Right renal cortex interstitium (tissue), 3 donors: ENCODE data around the gene STX3. TPM values are rescaled to one million over a fixed set of nuclear protein-coding genes. Genes with fewer than 3 reads are reported as not detected.
"Not testable (repeated sequence)": the region's sequence is repeated elsewhere in the genome, so short reads cannot be mapped to it uniquely, and the experiment has no call there.

Experiments
- DNase-seq, 3 donors: peaks; one replicate each; pipeline ENCODE4 v3.0.0-alpha.2; 2013; ENCODE audit warnings: low read depth in 3 of 3, low spot score in 2 of 3
- polyA plus RNA-seq, 3 donors: library from polyadenylated mRNA; unstranded; fragments of 120-200 nt; gene quantifications; one replicate each; pipeline ENCODE4 v1.2.1, GENCODE V29; 2013; ENCODE audit not compliant: insufficient read length in 3 of 3

Gene STX3
- polyA plus RNA-seq, 3 donors = 49.0 to 55.2 (median 52.6) TPM

DNA sequence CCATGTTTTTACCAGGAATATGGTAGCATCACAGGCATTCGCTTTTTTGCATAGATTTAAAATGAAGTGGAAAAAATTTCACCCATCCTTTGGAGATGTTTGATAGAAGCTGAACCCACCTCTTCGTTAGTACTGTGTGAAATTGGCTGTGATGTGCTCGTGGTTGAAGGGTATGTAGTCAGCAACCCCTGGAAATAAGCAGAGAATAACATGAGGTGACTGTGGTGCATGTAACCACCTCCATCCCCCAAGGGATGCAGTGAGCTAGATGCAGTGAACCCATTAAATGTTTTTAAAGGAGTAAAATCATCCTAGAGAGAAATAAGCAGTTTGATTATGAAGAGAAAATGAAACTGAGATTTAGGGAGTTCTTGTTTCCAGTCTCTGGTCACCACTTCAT, 74.2 kb downstream of the STX3 start:
- no peak for DNase-seq

DNA sequence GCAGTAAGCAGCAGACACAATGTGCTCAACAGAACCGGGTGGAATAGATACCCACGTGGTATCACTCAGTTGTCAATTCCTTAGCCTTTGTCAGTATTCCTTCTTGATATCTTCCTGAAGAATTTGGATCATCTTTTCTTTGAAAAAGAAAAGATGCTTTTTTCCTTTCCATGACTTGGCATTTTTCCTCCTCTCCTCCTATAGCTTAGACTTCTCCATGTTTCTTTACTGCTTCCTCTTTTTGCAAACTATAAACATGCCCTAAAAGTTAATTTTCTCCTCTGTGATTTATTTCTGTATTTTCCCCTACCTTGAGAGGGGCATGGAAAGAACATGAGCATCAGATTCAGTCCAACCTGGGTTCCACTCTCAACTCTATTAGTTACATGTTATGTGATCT, 78.4 kb downstream of the STX3 start:
- DNase-seq = no peak

DNA sequence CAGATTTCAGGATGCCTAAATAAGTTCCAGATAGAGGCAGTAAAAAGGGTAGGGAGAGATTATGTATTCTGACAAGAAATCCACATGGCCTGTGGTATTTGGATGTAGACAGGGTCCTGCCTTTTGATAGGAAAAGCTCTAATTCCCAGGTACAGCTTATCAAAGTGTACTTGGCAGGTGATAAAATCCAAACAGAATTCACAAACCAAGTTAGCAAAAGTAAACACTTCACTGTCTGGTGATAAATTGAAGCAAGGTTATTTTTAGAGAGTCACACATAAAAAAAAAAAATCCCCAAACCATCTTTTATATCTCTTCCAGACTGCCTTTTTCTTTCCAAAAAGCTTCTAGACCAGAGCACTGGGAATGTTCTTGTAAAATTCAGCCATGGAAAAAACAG, 84.4 kb downstream of the STX3 start:
- no peak for DNase-seq

DNA sequence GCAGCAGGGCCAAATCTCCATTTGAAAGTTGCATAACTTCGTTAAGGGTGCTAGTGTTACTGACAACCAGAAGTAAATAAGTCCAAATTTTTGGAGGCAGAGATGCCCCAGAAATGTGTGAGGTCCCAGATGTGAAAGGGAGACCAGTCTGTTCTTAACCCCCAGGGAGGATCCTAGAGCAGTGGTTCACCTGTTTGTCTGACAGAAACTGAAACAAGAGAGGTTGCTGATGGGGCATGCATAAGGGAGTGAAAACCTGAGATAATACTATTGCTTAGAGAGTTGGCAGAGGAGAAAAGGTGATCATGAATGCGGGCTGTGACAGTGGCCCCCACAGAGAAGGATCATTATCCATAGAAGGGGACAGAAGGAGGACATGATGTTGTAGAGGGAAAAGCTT, 86.3 kb downstream of the STX3 start:
- no peak for DNase-seq

DNA sequence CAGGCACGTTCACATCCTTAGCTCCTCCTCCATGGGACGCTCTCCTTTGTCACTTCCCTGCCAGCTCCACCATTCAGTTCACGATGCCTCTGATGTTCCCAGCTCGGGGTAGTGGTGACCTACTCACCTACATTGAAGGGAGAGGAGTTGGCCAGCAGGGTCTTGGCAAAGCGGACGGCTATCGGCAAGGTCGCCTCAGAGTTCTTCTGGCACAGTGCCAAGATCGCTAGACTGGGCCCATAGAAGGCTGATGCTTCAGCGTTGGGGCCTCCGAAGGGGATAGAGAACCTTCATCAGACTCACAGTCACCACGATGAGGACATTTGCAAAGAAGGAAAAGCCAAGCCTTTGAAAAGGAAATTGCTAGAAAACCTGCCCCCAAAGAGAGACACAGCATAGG, 87.1 kb downstream of the STX3 start:
- no peak for DNase-seq

DNA sequence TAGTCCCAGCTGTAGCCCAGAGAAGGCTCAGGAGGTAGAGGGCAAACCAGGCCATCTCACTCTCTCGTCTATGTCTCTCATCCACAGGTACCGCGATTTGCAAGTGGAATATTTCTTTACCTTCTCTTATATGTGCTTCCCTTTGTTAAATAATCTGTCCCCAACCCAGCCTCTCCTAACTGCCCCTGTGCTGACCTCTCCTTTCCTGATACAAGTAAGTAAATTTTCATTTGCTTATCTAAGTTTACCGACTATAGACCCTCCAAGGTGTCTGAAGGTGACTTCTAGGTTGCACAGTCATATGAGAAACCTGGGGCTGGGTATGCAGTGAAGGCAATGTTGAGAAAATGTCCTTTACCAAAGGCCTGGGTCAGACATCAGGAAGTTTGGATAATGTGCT, 90.2 kb downstream of the STX3 start, which contains the start of gene CBLIF:
TSS of gene CBLIF (minus strand) at position 101 of the 400 bp plus-strand sequence. CDS start at position 55, 46 bp downstream.
- DNase-seq = no peak

DNA sequence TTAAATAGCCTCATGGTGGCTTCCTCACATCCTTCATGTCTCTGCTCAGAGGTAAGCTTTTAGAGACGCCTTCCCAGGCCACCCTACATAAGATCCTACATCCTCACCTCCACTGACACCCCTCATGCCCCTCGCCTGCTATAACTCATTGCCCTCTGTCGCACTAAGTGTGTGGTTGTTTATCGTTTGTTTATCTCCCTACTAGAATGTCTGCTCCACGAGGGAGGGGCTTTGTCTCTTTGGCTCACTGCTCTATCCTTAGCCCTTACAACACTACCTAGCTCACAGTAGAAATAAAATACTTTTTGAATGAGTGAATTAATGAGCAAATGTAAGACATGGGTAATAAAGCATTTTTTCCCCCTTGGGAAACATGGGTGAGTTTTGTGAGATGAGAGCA, 91.4 kb downstream of the STX3 start:
- DNase-seq = no peak

DNA sequence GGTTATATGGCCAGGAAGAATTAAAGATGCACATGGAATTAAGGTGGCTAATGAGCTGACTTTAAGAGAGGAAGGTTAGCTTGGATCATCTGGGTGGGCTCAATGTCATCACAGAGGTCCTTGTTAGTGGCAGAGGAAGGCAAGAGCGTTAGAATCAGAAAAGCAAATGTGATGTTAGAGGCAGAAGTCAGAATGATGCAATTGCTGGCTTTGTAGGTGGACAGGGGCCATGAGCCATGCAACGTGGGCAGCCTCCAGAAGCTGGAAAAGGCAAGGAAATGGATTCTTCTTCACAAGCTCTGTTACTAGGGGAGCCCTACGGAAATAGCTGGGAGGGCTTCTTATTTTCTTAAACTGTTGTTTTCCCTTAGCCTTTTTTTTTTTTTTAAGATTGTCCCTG, 92.5 kb downstream of the STX3 start:
- no peak for DNase-seq

DNA sequence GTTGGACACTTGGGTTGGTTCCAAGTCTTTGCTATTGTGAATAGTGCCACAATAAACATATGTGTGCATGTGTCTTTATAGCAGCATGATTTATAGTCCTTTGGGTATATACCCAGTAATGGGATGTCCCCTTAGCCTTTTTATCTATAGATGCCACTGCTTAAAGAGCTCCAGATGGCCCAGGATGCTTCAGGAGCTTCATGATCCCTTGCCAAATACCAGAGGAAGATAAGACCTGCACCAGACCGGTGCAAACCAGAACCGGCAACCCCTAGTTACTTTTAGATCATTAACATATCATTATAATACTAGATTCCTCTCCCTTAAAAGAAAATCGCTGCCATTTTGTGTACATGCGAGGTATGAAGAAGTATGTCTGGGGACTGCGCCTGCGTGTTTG, 93.3 kb downstream of the STX3 start:
- DNase-seq = not testable (repeated sequence)

DNA sequence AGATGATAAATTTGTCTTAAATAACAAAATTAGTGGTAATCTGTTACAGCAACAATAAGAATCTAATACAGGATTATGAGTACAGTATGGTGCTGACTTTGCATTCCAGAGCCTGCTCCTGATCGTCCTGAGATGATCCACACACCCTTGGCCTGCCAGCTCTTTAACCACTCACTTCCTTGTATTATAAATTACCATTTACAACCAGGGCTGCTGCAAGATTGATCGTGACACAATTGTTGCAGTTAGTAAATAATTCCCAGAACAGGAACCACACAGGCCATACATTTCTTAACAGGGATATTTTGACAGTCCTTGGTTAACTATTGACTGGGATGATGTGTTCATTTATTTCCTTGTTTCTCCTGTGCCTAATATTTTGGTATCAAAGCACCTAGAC, 94.0 kb downstream of the STX3 start:
- no peak for DNase-seq

DNA sequence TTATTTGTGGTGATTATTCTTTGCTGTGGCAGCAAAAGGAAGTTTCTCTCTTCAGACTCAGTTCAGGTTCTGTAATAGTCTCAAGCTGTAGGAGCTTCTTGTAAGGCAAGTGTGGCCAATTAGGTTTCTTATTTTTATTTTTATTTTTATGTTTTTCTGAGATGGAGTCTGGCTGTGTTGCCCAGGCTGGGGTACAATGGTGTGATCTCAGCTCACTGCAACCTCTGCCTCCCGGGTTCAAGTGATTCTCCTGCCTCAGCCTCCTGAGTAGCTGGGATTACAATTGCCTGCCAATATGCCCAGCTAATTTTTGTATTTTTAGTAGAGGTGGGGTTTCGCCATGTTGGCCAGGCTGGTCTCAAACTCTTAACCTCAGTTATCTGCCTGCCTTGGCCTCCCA, 94.4 kb downstream of the STX3 start:
- DNase-seq = not testable (repeated sequence)

DNA sequence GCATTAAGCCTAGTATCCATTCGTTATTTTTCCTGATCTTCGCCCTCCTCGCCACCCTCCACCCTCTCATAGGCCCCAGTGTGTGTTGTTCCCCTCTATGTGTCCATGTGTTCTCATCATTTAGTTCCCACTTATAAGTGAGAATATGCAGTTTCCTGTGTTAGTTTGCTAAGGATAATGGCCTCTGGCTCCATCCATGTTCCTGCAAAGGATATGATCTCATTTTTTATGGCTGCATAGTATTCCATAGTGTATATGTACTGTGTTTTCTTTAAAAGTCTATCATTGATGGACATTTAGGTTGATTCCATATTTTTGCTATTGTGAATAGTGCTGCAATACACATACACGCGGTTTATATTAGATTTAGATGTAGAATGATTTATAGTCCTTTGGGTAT, 96.2 kb downstream of the STX3 start:
- not testable (repeated sequence) for DNase-seq

DNA sequence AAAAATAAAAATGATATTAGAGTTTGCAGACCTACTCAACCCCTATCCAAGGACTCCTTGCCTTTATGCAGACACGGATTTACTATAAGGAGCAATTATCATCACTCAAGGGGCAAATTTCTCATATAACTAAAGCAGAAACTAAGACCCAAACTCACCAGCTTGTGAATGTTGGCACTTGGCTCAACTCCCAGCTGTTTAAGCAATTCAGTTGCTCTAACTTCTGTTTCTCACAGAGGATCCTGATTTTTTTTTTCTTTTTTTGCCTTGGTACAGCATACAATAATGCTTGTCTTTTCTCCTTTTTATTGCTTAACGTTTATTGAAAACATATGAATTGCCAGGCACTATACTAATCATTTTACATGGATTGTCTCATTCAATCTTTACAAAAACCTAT, 99.7 kb downstream of the STX3 start:
- no peak for DNase-seq

Other genes with a start within 250 kb of the STX3 start
- gene OR4D9, start 243.8 kb upstream of the STX3 start, polyA plus RNA-seq = under 1 TPM in 2 of 3 donors, not detected in 1; 0.04 TPM
- 10 to 100 TPM; 60.4 to 62.9 (median 62.5) TPM for gene OSBP, start 139.6 kb upstream of the STX3 start, polyA plus RNA-seq
- gene PATL1, start 86.3 kb upstream of the STX3 start, polyA plus RNA-seq = 10 to 100 TPM; 41.4 to 45.8 (median 43.0) TPM
- not detected for gene OR10V1, start 41.5 kb upstream of the STX3 start, polyA plus RNA-seq
- gene MRPL16, start 55.4 kb downstream of the STX3 start, polyA plus RNA-seq = 10 to 100 TPM; 60.2 to 68.3 (median 62.8) TPM
- gene CBLIF, start 90.1 kb downstream of the STX3 start, polyA plus RNA-seq = not detected
- gene TCN1, start 111.1 kb downstream of the STX3 start, polyA plus RNA-seq = not detected
- under 1 TPM in 1 of 3 donors, not detected in 2; 0.20 TPM for gene OOSP3, start 123.4 kb downstream of the STX3 start, polyA plus RNA-seq
- under 1 TPM; 0.16 to 0.19 (median 0.18) TPM for gene OOSP1, start 183.1 kb downstream of the STX3 start, polyA plus RNA-seq
- under 1 TPM in 1 of 3 donors, not detected in 2; 0.37 TPM for gene OOSP4A, start 208.7 kb downstream of the STX3 start, polyA plus RNA-seq